Kidney epithelial cell (primary cell): ENCODE results near the gene USH1C. TPM values are rescaled to one million over a fixed set of nuclear protein-coding genes. Genes with fewer than 3 reads are reported as not detected.

Experiments used
- DNase-seq: peaks from one replicate; pipeline ENCODE4 v3.0.0-alpha.2; 2010; ENCODE audit warnings: low read depth
- H3K27me3 ChIP-seq: 2 replicates; pipeline ENCODE4 v1.6.0; 2011; ENCODE audit warnings: low read length; ENCODE audit not compliant: control insufficient read depth, insufficient read depth
- H3K36me3 ChIP-seq: 2 replicates; pipeline ENCODE4 v1.5.1; 2011; ENCODE audit warnings: low read length; ENCODE audit not compliant: control insufficient read depth, insufficient read depth
- H3K4me3 ChIP-seq: 2 replicates; pipeline ENCODE4 v1.5.1; 2011; ENCODE audit warnings: low read depth, mild to moderate bottlenecking, control low read depth, low read length
- total RNA-seq: library from RNA; depleted of rRNA; stranded (reverse); fragments of >200 nt; gene quantifications from 2 replicates; pipeline ENCODE4 v1.2.3, GENCODE V29; 2015
- TF ChIP-seq, protein P1 (sequence below): IDR thresholded peaks from 2 replicates; pipeline ENCODE4 v1.5.1; 2011; ENCODE audit warnings: mild to moderate bottlenecking, moderate library complexity, low read length, control low read depth, inconsistent platforms; ENCODE audit not compliant: insufficient read depth, poor library complexity, severe bottlenecking

USH1C gene
- total RNA-seq, 1 donor from 2014 or later, result 1.8 TPM

GRCh38 chr11:17526931-17527627, 17.1 kb downstream of the USH1C start:
- peak; percentile 37 for DNase-seq
- peaks cover 22% of the 10 kb centered on the region for H3K27me3 ChIP-seq
- H3K36me3 ChIP-seq, result no peaks in the 10 kb centered on the region
- H3K4me3 ChIP-seq, result no peak overlapping the region
- TF ChIP-seq, protein P1, sequence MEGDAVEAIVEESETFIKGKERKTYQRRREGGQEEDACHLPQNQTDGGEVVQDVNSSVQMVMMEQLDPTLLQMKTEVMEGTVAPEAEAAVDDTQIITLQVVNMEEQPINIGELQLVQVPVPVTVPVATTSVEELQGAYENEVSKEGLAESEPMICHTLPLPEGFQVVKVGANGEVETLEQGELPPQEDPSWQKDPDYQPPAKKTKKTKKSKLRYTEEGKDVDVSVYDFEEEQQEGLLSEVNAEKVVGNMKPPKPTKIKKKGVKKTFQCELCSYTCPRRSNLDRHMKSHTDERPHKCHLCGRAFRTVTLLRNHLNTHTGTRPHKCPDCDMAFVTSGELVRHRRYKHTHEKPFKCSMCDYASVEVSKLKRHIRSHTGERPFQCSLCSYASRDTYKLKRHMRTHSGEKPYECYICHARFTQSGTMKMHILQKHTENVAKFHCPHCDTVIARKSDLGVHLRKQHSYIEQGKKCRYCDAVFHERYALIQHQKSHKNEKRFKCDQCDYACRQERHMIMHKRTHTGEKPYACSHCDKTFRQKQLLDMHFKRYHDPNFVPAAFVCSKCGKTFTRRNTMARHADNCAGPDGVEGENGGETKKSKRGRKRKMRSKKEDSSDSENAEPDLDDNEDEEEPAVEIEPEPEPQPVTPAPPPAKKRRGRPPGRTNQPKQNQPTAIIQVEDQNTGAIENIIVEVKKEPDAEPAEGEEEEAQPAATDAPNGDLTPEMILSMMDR, result no peak

GRCh38 chr11:17526326-17526725, 17.9 kb downstream of the USH1C start:
- H3K4me3 ChIP-seq, result no peak overlapping the region
- no peaks in the 10 kb centered on the region for H3K36me3 ChIP-seq
- DNase-seq, result no peak
- TF ChIP-seq, protein P1, result no peak
- peaks cover 21% of the 10 kb centered on the region for H3K27me3 ChIP-seq

DNA sequence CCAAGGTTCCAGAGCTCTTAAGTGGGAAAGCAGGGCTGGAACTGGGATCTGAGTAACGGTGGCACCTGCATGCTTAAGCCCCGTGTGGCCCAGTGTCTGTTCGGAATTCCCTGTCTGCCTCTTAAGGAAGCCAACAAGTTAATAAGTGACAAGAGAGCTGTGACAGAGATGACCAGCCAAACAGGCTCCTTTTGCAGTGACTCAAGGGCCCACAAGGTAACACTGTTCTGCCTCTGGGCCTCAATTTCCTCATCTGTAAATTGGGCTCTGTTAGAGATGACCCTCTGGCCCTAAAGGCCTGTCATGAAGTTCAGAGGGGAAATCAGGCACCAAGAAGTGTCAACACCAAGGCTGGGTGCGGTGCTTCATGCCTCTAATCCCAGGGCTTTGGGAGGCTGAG, 18.6 kb downstream of the USH1C start:
- no peak for DNase-seq
- no peak overlapping the region for H3K4me3 ChIP-seq
- no peaks in the 10 kb centered on the region for H3K36me3 ChIP-seq
- TF ChIP-seq, protein P1, result no peak
- H3K27me3 ChIP-seq, result peaks cover 13% of the 10 kb centered on the region

DNA sequence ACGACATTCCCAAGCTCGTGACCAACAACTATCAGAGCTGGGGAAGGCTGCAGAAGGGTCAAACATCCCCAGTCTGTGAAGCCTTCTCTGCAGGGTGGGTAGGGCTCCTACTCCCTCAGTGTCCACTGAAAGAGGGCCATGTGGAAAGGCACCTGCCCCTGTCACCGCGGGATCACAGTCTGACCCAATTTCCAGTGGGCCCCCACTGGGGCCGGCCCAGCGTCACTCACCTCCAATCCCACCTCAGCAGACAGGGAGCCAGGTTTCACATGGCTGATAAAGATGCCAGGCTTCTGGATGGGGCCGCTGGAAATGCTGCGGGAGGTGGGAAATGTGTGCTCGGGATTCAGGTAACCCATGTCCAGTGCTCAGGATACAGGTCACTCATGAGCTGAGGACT, 20.0 kb downstream of the USH1C start:
- H3K36me3 ChIP-seq, result no peaks in the 10 kb centered on the region
- H3K4me3 ChIP-seq, result no peak overlapping the region
- H3K27me3 ChIP-seq, result peaks cover 5% of the 10 kb centered on the region
- no peak for DNase-seq
- TF ChIP-seq, protein P1, result no peak

- H3K27me3 ChIP-seq, result no peaks in the 10 kb centered on the region
- DNase-seq, result no peak
- no peak overlapping the region for H3K4me3 ChIP-seq
- no peaks in the 10 kb centered on the region for H3K36me3 ChIP-seq
- TF ChIP-seq, protein P1, result no peak
Measured at GRCh38 chr11:17522655-17523054, 21.6 kb downstream of the USH1C start.

- no peak for DNase-seq
- TF ChIP-seq, protein P1, result no peak
- no peaks in the 10 kb centered on the region for H3K36me3 ChIP-seq
- H3K4me3 ChIP-seq, result no peak overlapping the region
- H3K27me3 ChIP-seq, result peaks cover 3% of the 10 kb centered on the region
Measured at GRCh38 chr11:17521106-17521900, 22.9 kb downstream of the USH1C start.
